Measurements from ENCODE around the gene TSHZ2. TPM values are rescaled to one million over a fixed set of nuclear protein-coding genes. Genes with fewer than 3 reads are reported as not detected.
A peak's percentile ranks its signal among the peaks of the same experiment; 100 is the strongest.

The TSHZ2 gene
- total RNA-seq, 1 donor from 2014 or later, result 33.1 TPM

DNA sequence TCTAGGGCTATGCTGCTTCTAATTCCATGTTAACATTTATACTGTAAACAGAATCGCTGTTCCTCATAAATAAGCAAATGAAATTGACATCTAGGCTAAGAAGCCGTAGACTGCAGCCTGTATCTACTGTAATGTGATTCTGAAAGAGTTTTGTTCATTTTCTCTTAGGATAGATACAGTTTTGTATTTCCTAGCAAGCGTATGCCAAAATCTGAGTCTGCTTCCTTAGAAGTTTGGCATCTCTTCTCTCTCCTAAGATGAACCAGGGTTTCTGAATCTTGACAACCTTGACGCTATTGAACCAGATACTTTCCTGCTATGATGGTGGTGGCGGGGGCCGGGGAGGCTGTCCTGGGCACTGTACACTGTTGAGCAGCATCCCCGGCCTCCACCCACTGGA, 198.0 kb downstream of the TSHZ2 start:
- ATAC-seq (no peak), DNase-seq (ENCODE audit: low spot score) (no peak)
- intact Hi-C loops (cut with DNase I), result no loop called here

DNA sequence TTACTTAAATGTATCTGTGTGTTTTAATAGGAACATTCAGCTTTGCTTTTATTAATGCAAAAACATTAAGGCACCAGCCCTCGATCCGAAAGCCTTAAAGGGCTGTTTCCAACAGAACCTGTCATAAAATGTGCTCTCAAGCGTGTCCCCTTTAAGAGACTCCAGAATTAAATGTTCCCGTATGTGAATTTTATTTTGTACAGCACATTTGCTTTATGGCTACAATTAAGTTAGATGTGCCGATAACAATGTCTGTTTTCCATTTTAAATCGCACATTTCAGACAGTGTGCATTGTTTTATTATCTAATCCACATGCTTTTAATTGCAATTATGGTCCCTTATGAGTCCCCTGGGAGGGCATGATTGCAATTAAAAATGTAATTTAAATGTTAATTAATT, 198.9 kb downstream of the TSHZ2 start:
- ATAC-seq (no peak), DNase-seq (ENCODE audit: low spot score) (no peak)
- intact Hi-C loops (cut with DNase I), result no loop called here

DNA sequence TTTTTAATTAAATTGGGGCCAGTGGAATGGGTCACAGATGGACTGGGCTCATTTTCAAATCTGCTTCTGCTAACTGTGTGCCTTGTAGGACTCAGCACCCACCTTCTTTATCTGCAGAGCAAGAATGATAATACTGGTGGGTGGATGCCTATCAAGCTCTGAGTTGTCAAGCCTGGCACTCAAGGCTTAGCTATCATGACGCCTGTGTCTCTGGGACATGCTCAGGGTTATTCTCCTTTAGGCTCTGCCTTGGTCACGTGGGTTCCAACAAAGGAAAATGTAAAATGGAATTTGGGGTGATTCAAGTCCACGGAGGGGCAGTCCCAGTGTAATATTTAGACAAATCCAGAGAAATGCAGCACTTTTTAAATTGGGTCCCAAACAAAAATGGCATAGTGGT, 202.3 kb downstream of the TSHZ2 start:
- ATAC-seq, result no peak
- intact Hi-C loops (cut with DNase I), result no loop called here
- no peak for DNase-seq (ENCODE audit: low spot score)

DNA sequence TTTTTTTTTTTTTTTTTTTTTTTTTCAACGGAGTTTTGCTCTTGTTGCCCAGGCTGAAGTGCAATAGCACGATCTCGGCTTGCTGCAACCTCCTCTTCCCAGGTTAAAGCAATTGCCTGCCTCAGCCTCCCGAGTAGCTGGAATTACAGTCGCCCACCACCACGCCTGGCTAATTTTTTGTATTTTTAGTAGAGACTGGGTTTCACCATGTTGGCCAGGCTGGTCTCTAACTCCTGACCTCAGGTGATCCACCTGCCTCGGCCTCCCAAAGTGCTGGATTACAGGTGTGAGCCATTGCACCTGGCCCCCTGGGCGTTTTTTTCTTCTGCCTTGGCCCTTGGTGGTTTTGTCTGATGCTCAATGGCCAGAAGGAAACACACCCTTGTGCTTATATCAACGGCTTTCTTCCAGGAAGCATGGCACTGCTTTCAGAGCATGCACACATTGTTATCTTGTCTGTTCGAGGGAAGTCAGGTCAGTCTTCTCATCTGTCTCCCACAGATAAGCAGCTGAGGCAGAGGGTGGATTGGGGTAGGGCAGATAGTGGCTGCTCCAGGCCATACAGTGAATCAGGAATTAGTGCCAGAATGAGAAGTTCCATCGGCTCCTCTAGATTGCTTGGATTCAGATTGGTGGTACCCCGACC, 203.1 kb downstream of the TSHZ2 start:
- no peak for DNase-seq (ENCODE audit: low spot score)
- intact Hi-C loops (cut with DNase I), result no loop called here
- no peak for ATAC-seq

DNA sequence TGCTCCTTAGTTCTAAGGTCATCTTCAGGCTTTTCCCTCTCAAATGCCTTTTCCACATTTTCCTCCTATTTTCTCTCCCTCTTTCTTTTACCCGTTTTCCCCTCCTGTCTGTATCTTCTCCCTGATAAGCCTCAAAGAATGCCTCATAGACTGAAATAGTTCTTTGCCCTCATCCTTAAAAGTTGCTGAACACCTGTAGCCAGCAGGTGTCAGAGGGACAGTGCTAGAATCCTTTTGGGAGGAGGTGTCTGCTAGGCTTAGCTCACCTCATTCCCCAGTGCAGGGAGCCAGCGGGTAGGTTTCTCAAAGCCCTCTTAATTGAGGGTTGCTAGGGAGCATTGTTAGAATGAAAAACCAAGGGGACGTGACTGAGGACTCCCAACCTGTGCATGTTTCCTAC, 204.0 kb downstream of the TSHZ2 start:
- ATAC-seq, result no peak
- intact Hi-C loops (cut with DNase I), result no loop called here
- DNase-seq (ENCODE audit: low spot score), result no peak

DNA sequence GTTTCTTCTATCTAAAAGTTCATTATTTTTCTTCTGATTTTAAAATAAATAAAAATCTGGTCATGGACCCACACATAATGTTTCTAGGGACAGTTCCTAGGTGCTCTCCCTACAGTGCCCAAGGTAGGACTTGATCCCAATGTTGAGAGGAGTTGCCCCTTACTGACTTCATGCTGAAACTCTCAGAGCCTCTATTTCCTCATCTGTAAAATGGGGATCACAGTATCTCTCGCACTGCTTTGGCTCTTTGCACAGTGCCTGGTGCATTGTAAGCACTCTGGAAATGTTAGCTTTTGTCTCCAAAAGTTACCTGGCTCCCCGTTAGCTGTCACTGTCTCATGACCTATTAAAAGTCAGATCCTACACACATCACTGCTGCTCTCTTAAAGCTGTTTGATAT, 205.5 kb downstream of the TSHZ2 start:
- DNase-seq (ENCODE audit: low spot score) (no peak), ATAC-seq (no peak)
- intact Hi-C loops (cut with DNase I), result no loop called here

DNA sequence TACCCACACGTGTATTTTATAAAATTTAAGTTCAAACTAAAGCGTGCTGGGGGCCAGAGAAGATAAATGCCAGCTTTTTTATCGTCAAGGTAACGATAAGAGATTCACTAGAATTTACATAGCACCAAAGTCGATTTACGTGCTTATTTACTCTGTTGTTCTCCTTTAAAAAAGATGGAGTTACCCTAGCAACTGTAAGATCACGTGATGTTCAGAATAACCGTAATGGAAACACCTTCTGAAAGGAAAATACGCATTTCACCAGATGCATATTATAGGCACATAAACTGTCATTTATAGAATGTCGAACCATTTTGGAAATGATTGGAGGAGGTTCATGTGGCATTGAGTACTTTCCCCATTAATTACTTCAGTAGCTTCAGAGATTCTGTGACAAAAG, 207.6 kb downstream of the TSHZ2 start:
- intact Hi-C loops (cut with DNase I), result no loop called here
- no peak for ATAC-seq

DNA sequence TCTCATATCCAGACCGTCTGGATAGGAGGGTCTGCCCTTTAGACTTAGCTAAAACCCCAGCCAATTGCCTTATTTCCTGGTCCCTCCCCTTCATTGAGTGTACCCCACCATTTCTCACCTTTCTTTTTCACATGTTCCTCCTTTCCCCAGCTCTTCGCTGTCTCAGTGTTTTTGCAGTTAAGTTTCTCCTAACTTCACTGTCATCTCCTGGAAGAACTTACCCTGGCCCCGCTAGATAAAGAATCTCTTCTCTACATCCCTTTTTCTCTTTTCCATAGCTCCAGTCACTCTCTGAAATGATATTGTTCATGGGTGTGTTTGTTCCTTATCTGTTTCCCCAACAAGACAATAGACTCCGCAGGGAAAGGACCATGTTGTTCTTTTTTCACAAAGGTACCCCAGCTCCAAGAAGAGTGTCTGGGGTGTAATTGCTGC, 208.8 kb downstream of the TSHZ2 start:
- DNase-seq (ENCODE audit: low spot score) (no peak), ATAC-seq (no peak)
- intact Hi-C loops (cut with DNase I), result no loop called here

More for the DNA sequence above, 207.6 kb downstream of the TSHZ2 start:
- no peak for DNase-seq (ENCODE audit: low spot score)

DNA sequence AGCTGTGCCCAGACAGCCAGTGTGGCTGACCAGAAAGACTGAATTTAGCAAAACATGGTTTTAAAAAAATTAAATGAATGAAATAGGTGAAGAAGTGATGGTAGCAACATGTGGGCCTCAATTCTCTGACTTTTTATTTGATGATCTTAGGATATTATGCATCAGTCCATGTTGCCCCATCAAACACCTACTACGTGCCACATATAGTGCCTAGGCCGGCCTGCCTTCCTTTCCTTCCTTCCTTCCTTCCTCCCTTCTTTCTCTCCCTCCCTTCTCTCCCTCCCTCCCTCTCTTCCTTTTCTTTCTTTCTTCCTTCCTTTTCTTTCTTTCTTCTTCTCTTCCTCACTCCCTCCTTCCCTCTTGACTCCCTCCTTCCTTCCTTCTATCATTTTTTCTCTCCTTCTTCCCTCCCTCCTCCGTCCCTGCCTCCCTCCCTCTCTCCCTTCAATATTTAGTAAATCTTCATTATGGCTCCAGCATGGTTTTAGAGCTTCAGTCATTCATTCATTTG, 209.8 kb downstream of the TSHZ2 start:
- ATAC-seq (no peak), DNase-seq (ENCODE audit: low spot score) (no peak)
- intact Hi-C loops (cut with DNase I), result no loop called here

DNA sequence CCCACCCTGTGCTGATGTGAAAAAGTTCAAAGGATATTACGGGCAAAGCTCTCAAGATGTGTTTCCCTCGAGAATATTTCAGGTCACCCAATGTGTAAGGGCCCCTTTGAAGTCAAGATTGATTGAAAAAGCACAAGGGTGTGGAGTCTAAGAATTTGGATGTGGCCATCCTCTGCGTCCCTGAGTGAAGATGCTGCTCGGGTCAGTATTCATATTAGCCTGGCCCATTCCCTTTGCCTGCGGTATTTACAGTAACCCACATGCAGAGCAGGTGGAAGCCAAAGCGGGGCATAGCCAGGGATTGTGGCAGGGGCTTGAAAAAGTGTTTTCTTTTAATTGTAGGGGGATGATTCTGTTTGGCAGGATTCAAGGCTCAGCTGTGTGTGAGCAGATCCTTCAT, 211.0 kb downstream of the TSHZ2 start:
- peak; percentile 46 for ATAC-seq
- intact Hi-C loops (cut with DNase I), result no loop called here
- DNase-seq (ENCODE audit: low spot score), result no peak

DNA sequence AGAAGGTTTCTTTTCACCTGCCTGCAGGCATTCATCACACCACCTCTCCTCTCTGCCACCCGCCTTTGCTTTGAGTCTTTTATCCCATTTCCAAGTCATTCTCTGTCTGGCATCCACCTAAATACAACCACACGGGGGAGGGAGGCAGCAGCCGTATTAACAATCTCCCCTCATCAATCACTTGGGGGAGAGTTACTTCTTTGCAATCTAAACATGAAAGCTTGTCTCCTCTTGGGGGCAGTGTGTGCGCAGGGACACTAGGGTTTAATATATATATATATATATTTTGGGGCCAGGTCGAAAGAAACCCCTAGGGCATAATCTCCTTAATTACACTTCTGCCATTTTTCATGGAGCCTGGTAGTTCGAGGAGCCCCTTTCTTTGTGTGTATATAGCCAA, 214.5 kb downstream of the TSHZ2 start:
- DNase-seq (ENCODE audit: low spot score) (no peak), ATAC-seq (no peak)
- intact Hi-C loops (cut with DNase I), result no loop called here

DNA sequence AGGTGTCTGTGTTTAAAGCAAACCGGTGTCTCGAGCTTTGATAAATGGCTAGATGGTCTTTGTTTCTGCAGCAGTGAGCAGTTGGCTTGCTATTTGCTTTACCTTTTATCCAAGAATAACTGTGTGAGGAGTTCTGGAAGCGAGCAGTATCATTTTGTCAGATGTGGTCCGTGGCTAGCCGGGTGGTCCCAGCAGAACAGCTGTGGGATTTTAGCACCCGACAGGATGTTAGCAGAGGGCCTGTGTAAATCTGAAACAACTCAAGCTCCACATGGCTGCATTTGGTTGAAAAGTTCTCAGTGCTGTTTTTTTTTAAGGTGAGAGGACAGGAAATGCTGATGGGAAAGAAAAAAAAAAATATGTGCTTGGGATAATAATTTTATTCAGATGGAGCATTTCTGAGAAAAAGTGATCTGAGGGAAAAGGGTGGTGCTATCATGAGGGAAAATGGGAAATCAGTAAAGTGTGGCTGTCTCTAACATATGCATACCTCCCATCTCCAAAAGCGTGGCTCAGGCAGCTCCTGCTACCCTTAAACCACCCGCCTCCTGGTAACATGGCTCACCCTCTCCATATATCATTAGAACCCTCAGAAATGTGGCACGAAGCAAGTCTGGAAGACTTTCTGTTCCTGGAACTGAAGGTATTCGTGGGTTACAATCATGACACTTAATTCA, 215.4 kb downstream of the TSHZ2 start:
- no peak for DNase-seq (ENCODE audit: low spot score)
- intact Hi-C loops (cut with DNase I), result no loop called here
- peak; percentile 56 for ATAC-seq

DNA sequence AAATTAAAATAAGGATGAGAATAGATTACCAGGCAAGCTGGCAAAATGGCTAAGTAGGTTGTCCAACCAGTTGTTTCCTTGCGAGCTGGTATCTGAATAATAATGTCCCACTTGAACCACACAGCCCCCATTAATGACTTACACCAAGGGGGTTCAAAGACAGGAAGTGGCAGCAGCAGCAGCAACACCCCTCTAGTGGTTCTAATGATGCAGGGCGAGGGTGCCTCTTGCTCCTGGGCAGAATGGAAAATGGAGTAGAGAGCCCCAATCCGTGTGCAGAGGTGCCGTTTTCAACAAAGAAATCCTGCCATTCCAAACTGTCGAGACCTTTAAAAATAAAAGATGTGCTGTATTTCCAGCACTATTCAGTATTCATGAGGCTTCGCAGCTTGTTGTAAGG, 218.1 kb downstream of the TSHZ2 start:
- ATAC-seq, result no peak
- intact Hi-C loops (cut with DNase I), result no loop called here

DNA sequence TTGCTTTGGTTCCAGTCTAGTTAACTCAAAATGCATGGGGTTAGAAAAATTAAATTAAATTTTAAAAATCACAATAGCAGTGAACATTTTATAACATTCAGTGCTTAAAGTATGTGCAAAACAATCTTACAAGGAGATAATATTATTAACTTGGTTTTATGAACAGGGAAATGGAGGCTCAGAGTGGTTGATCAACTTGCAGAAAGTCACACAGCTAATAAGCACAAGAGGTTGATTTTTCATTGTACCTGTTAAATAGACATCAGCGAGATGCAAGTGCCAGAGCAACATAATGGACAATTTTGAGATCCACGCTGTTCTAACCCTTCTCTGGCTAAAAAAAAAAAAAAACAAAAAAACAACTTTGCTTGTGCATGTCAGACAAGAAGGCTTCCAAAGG, 219.8 kb downstream of the TSHZ2 start:
- intact Hi-C loops (cut with DNase I), result no loop called here
- no peak for DNase-seq (ENCODE audit: low spot score)
- ATAC-seq, result no peak

More for the DNA sequence above, 218.1 kb downstream of the TSHZ2 start:
- no peak for DNase-seq (ENCODE audit: low spot score)

DNA sequence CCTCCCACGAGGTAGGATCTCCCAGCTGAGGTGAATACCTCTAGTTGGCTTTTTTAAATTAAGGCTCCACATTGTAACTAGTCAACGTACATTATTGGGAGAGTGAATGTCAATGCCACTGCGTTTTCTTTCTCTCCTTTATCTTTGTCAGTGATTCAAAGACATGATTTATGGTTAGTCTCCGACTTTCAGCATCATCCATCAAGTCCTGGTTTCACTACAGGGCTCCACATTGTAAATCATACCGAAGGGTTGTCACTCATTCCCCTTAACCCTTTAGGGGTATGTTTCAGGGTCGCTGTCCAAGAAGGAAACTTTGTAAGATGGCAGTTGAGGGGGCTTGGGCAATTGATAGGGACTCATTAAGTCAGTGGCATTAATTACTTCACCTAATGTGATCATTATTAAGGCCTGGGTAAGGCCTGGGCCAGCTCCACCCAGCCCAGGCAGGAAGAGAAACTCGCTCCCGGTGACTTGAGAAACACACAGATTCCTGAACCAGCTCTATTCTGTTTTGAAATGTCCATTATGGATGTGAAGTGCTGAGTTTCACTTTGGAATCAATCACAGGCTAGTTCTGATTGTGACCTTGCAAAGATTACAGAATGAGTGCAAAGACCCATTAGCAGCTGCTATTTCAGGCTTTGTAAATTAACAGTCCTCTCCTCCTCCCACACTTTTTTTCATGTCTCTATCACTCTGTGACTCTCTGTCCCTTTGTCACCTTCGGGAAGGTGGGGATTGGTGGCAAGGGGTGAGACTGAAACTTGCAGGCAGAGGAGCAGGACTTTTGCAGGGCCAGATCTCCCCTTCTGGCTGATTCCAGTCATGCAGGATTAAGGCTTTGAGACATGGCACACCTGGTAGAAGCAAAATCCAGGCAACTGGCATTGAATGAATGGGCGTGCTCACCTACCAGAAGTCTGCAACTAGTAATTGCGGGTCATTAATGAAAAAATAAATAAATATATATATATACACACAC, 222.4 kb downstream of the TSHZ2 start:
- ATAC-seq (no peak), DNase-seq (ENCODE audit: low spot score) (no peak)
- intact Hi-C loops (cut with DNase I), result no loop called here

DNA sequence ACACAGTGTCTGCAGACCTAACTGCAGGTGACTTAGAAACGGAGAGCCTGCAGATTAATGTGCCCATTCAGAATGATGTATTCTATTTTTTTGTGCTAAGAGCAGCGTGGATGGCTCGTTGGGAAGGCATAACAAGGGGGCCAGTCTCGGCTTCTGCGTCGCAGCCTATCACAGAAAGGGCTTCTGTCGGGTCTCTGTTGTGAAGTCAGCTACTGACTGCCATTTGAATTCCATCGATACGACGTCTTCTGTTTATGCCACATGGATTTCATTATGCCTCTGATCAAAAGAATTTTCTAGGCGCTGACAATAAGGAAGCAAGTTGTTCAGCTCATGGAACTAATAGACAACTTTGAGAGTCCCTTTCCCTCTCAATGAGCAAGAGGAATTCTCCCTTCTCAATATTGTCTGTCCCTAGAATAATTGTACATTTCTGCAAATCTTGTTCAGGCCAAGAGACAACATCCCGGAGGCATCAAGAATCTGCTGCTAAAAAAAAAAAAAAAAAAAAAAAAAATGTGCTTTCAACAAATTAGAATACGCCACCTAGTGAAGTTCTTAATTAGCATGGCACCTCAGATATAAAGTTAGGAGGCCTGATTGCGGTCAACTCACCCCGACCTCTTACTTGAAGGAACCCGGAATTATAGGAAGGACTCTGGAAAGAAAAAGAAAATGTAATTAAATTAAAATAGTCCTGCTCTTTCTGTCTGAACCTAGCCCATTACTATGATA, 223.9 kb downstream of the TSHZ2 start:
- DNase-seq (ENCODE audit: low spot score) (no peak), ATAC-seq (peak; percentile 32)
- intact Hi-C loops (cut with DNase I), result no loop called here

DNA sequence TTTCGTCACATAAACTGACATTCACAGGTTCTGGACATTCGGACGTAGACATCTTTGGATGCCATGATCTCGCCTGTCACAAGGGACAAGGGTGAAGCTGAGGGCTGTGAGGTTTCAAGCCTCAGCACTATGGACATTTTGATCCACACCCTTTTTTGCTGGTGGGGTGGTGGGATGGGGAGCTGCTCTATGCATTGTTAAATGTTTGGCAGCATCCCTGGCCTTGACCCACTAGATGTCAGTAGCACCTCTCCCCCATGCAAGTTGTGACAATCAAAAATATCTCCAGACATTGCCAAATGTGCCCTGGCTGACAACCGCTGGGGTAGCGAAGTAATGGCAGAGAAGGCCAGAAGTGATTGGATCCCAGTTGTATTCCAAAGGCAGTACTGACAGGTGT, 229.4 kb downstream of the TSHZ2 start:
- DNase-seq (ENCODE audit: low spot score) (no peak), ATAC-seq (no peak)
- intact Hi-C loops (cut with DNase I), result no loop called here

DNA sequence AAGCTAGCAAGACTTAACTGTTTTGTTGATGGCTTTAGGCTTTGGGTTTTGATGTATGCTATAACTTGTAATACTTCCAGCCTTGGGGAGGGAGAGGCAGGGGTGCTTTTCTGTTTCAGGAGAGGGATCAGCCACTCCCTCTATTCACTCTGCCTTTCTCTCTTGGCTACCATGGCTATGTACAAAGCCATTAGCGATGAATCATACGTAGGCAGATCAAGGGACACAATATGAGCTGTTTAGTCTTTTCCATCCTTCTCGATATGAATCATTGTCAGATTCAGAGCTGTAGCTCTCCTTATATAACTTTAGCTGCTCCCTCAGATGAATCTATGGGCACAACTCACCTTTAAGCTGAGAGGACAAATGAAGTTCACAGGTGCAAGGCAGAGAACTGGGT, 230.6 kb downstream of the TSHZ2 start:
- intact Hi-C loops (cut with DNase I), result no loop called here
- DNase-seq (ENCODE audit: low spot score), result no peak
- ATAC-seq, result no peak

DNA sequence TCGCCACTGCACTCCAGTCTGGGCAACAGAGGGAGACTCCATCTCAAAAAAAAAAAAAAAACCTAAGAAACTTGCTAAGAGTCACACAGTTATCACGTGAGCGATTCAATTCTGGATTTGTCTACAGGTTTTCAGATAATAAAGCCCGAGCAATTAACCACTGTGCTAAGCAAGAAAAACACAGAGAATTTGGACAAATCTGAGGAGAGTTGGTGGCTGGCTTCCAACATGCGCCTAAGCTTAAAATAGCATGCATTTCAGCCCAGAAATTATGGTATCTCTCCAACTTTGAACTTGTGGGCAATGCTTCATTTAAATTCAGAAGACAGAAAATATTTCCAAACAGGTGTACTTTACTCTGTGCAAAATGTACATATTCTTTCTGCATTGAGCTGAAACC, 232.9 kb downstream of the TSHZ2 start:
- intact Hi-C loops (cut with DNase I), result no loop called here
- ATAC-seq (no peak), DNase-seq (ENCODE audit: low spot score) (no peak)
